ENCODE results near the gene ACER3.

ACER3 gene

GRCh38 chr11:77029829-77030228, 169.1 kb downstream of the ACER3 start (continued):
- TF ChIP-seq CSRNP3 (CRISPR knock-in tag; IDR thresholded peaks at IDR 0.05), result no peak
- TF ChIP-seq ZFP30 (CRISPR knock-in tag; IDR thresholded peaks at IDR 0.05), result no peak
- no peak for TF ChIP-seq TOX (CRISPR knock-in tag; IDR thresholded peaks at IDR 0.05; ENCODE audit: borderline replicate concordance)
- no peak for TF ChIP-seq TCF4 (CRISPR knock-in tag; IDR thresholded peaks at IDR 0.05; ENCODE audit: borderline replicate concordance)
- TF ChIP-seq PPARA (CRISPR knock-in tag; IDR thresholded peaks at IDR 0.05; ENCODE audit: borderline replicate concordance), result no peak
- TF ChIP-seq TSHZ2 (CRISPR knock-in tag; IDR thresholded peaks at IDR 0.05), result no peak
- TF ChIP-seq BACH2 (CRISPR knock-in tag; IDR thresholded peaks at IDR 0.05; ENCODE audit: borderline replicate concordance), result no peak
- TF ChIP-seq ZNF70 (CRISPR knock-in tag; IDR thresholded peaks at IDR 0.05), result no peak
- TF ChIP-seq ISL1 (CRISPR knock-in tag; IDR thresholded peaks at IDR 0.05), result no peak
- TF ChIP-seq SNAI2 (CRISPR knock-in tag; IDR thresholded peaks at IDR 0.05), result no peak
- TF ChIP-seq ZNF565 (CRISPR knock-in tag; conservative IDR thresholded peaks at IDR 0.05; ENCODE audit: low read depth), result no peak

GRCh38 chr11:77030834-77031414, 170.2 kb downstream of the ACER3 start:
- TF ChIP-seq CREB5 (CRISPR knock-in tag; IDR thresholded peaks at IDR 0.05; ENCODE audit: low read depth), result no peak
- TF ChIP-seq TOX (CRISPR knock-in tag; IDR thresholded peaks at IDR 0.05; ENCODE audit: borderline replicate concordance), result no peak
- TF ChIP-seq ZNF8 (CRISPR knock-in tag; IDR thresholded peaks at IDR 0.05), result no peak
- no peak for TF ChIP-seq ARNTL (CRISPR knock-in tag; IDR thresholded peaks at IDR 0.05; ENCODE audit: borderline replicate concordance, low read depth)
- TF ChIP-seq SNAI2 (CRISPR knock-in tag; IDR thresholded peaks at IDR 0.05), result no peak
- no peak for TF ChIP-seq RARB (CRISPR knock-in tag; IDR thresholded peaks at IDR 0.05)
- TF ChIP-seq PPARA (CRISPR knock-in tag; IDR thresholded peaks at IDR 0.05; ENCODE audit: borderline replicate concordance), result no peak
- no peak for TF ChIP-seq GLIS3 (CRISPR knock-in tag; IDR thresholded peaks at IDR 0.05)
- TF ChIP-seq OSR1 (CRISPR knock-in tag; IDR thresholded peaks at IDR 0.05), result no peak
- TF ChIP-seq ISL1 (CRISPR knock-in tag; IDR thresholded peaks at IDR 0.05), result no peak
- TF ChIP-seq ZFP3 (CRISPR knock-in tag; IDR thresholded peaks at IDR 0.05), result no peak
- no peak for TF ChIP-seq ZNF70 (CRISPR knock-in tag; IDR thresholded peaks at IDR 0.05)
- TF ChIP-seq ZNF565 (CRISPR knock-in tag; conservative IDR thresholded peaks at IDR 0.05; ENCODE audit: low read depth), result no peak
- TF ChIP-seq PATZ1 (CRISPR knock-in tag; IDR thresholded peaks at IDR 0.05; ENCODE audit: borderline replicate concordance), result no peak
- no peak for TF ChIP-seq ZC3H10 (CRISPR knock-in tag; IDR thresholded peaks at IDR 0.05)
- no peak for TF ChIP-seq CSDC2 (CRISPR knock-in tag; IDR thresholded peaks at IDR 0.05)
- ATAC-seq, result no peak

- TF ChIP-seq CREB5 (CRISPR knock-in tag; IDR thresholded peaks at IDR 0.05; ENCODE audit: low read depth) (no peak), CSRNP3 (CRISPR knock-in tag; IDR thresholded peaks at IDR 0.05) (no peak), TCF4 (CRISPR knock-in tag; IDR thresholded peaks at IDR 0.05; ENCODE audit: borderline replicate concordance) (no peak), ZFP3 (CRISPR knock-in tag; IDR thresholded peaks at IDR 0.05) (no peak), PPARA (CRISPR knock-in tag; IDR thresholded peaks at IDR 0.05; ENCODE audit: borderline replicate concordance) (no peak), ZNF8 (CRISPR knock-in tag; IDR thresholded peaks at IDR 0.05) (no peak)
- no peak for ATAC-seq
These were observed 170.9 kb downstream of the ACER3 start for GRCh38 chr11:77031599-77031998.

Measured in SK-N-SH treated with all-trans-retinoic acid at 6 μM for 48 hours (cell line).